ENCODE results near the gene RPL21.
"Not testable (repeated sequence)": the region's sequence is repeated elsewhere in the genome, so short reads cannot be mapped to it uniquely, and the experiment has no call there.

RPL21 gene

DNA sequence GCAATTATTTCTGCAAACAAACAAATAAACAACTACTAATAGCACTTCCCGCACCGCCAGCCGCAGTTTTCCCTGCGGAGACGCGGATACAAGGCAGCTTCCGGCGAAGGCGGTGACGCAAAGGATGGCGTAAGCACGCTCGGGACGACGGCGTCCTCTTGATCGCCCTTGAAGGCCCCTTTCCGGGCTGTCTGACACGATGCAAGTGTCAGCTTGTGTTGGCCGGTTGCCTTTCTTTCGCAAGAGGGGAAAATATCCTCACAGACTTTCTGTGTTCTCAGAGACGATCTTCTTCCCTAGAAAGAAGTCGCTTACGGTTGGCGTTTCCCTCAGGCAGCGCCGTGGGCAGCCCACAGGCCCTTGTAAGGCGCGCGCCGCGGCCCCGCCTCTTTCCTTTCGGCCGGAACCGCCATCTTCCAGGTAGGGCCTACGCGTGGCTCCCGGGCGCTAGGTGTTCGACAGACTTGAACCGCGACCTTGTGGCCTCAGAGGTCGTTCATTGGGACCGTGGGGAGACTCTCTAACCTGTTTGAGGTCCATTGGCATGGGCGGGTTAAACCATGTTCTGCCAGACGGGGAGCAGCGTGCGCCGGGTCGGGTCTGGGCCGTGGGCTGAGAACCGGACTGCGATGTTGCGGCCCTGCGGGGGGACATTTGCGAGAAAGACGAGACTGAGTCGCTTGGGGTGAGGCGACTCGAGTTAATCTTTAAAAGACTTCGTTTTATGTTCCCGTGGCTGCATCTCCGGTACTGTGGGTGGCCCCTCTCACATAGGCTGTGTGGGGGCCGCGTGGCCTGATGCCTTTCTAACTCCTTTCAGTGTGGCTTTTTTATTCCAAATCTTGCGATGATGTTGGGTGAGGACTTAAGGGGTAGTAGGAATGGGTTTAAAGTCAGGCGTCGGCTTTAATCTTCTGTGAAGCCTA lies at the start of gene RPL21:
Gene RPL21 (plus strand): TSS at position 393 of the 926 bp plus-strand sequence. CDS start 2,219 bp downstream, outside the sequence.
- FAIRE-seq: peak; percentile 99
- peak; percentile 77 for DNase-seq (ENCODE audit: extremely low spot score, insufficient read length, low read depth)

DNA sequence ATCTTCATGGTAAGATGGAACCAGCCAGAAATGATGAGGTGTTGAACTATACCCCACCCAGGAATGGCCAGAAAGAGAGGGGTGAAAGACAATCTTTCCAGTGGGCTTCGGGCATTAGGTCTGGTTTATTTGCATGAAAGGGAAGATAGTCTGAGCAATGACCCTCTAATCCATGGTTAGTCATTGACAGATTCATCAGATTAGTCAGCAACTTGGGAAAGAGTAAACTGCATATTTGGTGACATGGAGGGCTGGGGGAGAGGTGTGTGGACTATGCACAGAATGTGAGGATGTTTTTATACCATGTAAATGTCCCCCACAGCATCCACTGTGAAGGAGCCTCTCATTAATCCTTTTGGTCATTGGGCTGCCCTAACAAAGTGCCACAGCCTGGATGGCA lies 49.7 kb upstream of the RPL21 start:
- no peak for DNase-seq (ENCODE audit: extremely low spot score, insufficient read length, low read depth)
- no peak for FAIRE-seq

DNA sequence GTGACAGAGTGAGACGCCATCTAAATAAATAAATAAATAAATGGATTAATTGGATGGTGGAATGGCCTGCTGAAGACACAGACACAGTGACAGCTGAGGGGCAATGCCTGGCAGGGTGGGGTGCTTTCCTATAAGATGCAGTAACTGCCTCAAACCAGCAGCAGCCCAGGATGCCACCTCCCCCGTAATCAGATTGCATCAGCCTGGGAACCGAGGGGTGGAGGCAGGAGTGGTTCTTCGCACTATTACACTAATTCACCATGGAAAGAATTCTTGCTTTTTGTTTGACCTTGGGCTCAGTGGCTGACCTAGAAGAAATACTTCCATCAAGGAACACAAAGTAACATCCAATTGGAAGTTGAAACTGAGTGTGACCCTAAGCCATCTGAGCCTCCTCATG lies 48.2 kb upstream of the RPL21 start:
- no peak for FAIRE-seq
- DNase-seq (ENCODE audit: extremely low spot score, insufficient read length, low read depth): no peak

DNA sequence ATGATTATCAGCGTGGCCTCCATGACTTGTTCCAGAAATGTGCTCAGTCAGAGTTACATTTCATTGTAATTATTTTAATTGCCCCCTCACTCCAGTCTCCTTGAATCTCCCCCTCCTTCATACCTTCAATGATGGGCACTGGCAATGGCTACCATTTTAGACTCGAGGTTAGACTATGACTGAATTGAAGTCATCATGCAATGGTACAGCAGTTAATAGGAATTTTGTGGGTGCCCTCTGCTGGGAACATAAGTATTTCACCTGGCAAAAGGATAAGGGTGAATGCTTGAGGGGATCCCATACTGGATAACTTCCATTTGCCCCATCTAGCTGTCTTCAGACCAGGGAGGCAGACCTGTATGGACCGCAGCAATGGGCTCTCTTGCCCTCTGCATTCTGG lies 47.5 kb upstream of the RPL21 start:
- no peak for FAIRE-seq
- no peak for DNase-seq (ENCODE audit: extremely low spot score, insufficient read length, low read depth)

DNA sequence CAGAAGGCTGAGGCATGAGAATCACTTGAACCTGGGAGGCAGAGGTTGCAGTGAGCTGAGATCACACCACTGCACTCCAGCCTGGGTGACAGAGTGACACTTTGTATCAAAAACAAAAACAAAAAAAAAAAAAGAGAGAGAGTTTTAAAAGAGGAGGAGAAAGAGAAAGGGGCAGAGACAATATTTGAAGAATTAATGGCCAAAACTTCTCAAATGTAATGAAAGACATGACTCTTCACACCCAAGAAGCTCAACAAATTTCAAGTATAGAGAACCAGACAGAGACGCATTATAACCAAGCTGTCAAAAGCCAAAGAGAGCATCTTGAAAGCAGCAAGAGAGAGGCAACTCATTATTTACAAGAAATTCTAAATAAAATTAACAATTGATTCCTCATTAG lies 42.8 kb upstream of the RPL21 start:
- DNase-seq (ENCODE audit: extremely low spot score, insufficient read length, low read depth) (no peak), FAIRE-seq (no peak)

DNA sequence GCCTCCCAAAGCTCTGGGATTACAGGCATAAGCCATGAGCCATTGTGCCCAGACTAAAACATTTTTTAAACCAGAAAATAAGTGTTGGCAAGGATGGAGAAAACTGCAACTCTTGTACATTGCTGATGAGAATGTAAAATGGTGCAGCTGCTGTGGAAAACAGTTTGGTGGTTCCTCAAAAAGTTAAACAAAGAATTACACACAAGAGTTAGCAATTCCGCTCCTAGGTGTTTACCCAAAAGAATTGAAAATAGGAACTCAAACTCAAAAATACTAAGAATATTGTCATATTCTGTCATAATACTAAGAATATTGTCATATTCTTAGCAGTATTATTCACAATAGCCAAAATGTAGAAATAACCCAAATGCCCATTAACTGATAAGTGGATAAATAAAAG lies 40.1 kb upstream of the RPL21 start:
- FAIRE-seq (no peak), DNase-seq (ENCODE audit: extremely low spot score, insufficient read length, low read depth) (no peak)

DNA sequence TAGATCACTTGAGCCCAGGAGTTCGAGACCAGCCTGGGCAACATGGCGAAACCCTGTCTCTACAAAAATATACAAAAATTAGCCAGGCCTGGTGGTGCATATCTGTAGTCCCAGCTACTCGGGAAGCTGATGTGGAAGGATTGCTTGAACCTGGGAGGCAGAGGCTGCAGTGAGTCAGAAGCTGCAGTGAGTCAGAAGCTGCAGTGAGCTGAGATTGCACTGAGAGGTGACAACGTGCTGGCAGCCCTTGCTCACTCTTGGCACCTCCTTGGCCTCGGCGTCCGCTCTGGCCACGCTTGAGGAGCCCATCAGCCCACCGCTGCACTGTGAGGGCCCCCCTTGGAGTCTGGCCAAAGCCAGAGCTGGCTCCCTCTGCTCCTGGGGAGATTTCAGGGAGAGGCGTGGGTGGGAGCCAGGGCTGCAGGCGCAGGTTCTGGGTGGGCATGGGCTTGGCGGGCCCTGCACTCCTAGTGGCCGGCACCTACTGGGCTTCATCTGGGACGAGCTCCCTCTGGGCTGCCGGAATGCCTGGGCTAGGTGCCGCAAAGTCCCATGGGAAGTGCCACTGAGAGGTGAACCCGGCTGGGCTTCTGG lies 39.5 kb upstream of the RPL21 start:
- DNase-seq (ENCODE audit: extremely low spot score, insufficient read length, low read depth) (no peak), FAIRE-seq (no peak)

DNA sequence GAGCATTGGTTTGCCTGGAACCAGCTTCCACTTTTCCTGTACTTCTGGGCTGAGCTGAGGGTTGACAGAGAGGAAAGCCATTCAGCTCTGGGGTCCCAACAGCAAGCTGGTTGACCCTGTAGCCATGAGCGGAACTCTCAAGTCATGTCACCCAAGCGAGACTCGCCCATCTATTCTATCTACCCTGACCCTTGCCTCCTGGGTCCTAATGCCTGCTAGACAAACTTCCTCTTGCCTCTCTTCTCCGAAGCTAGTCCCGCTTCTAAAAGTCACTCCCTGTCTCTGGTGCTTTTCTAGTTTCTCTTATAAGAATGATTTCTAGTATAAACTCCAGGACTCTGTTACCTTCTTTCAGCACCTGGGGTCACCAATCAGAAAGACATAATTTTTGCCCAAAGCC lies 38.0 kb upstream of the RPL21 start:
- DNase-seq (ENCODE audit: extremely low spot score, insufficient read length, low read depth); FAIRE-seq: not testable (repeated sequence)

DNA sequence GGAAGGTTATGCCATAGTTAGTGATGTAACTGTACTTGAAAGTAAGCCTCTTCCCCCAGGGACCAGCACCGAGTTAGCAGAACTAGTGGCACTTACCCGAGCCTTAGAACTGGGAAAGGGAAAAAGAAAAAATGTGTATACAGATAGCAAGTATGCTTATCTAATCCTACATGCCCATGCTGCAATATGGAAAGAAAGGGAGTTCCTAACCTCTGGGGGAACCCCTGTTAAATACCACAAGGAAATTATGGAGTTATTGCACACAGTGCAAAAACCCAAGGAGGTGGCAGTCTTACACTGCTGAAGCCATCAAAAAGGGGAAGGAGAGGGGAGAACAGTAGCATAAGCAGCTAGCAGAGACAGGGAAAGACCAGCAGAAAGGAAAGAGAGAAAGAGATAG lies 33.6 kb upstream of the RPL21 start:
- FAIRE-seq; DNase-seq (ENCODE audit: extremely low spot score, insufficient read length, low read depth): not testable (repeated sequence)

DNA sequence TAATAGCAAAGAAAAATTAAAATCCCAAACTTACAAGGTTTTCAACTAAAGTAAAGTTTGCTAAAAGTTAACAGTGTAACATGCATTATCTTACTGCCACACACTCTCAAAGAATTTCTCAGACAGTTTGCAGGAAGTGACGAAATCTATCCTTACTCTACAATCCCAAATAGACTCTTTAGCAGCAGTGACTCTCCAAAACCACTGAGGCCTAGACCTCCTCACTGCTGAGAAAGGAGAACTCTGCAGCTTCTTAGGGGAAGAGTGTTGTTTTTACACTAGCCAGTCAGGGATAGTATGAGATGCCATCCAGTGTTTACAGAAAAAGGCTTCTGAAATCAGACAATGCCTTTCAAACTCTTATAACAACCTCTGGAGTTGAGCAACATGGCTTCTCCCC lies 32.5 kb upstream of the RPL21 start:
- DNase-seq (ENCODE audit: extremely low spot score, insufficient read length, low read depth); FAIRE-seq: not testable (repeated sequence)

DNA sequence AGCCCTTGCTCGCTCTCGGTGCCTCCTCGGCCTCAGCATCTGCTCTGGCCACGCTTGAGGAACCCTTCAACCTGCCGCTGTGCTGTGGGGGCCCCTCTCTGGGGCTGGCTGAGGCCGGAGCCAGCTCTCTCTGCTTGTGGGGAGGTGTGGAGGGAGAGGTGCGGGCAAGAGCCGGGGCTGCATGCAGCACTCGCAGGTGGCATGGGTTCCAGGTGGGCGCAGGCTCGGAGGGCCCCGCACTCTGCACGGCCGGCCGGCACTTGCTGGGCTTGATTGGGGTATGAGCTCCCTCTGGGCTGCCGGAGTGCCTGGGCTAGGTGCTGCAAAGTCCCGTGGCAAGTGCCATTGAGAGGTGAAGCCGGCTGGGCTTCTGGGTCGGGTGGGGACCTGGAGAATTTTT lies 31.7 kb upstream of the RPL21 start:
- DNase-seq (ENCODE audit: extremely low spot score, insufficient read length, low read depth) (no peak), FAIRE-seq (no peak)

DNA sequence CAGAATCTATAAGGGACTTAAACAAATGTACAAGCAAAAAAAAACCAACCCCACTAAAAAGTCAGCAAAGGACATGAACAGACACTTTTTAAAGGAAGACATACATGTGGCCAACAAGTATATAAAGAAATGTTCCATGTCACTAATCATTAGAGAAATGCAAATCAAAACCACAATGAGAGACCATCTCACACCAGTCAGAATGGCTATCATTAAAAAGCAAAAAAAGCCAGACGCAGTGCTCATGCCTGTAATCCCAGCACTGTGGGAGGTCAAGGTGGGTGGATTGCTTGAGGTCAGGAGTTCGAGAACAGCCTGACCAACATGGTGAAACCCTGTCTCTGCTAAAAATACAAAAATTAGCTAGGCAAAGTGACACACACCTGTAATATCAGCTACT lies 29.3 kb upstream of the RPL21 start:
- FAIRE-seq; DNase-seq (ENCODE audit: extremely low spot score, insufficient read length, low read depth): not testable (repeated sequence)

DNA sequence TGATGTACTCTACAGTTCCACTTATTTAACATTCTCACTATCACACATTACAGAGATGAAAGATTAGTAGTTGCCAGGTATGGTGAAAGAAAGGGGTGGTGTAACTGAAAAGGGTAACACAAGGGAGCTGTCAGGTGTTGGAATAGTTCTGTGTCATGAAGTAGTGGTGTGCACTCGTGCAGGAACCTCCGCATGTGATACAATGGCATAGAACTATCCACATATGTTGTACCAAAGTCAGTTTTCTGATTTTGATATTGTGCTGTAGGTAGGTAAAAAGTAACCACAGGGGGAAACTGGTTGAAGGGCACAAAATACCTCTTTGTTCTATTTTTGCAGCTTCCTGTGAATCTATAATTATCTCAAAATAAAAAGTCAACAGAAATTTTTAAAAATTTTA lies 24.4 kb upstream of the RPL21 start:
- FAIRE-seq (peak; percentile 47), DNase-seq (ENCODE audit: extremely low spot score, insufficient read length, low read depth) (no peak)

DNA sequence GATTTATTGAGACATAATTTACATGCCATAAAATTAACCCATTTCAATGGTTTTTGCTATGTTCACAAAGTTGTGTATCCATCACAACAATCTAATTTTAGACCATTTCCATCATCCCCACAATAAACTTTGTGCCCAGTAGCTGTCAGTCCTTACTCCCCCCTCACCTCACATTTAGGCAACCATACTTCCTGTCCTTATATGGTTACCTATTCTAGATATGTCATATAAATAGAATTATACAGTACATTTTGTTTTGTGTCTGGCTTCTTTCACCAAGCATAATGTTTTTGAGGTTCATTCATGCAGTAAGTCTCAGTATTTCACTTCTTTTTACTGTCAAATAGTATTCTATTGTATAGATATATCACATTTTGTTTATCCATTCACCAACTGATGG lies 23.2 kb upstream of the RPL21 start:
- FAIRE-seq (peak; percentile 29), DNase-seq (ENCODE audit: extremely low spot score, insufficient read length, low read depth) (no peak)

DNA sequence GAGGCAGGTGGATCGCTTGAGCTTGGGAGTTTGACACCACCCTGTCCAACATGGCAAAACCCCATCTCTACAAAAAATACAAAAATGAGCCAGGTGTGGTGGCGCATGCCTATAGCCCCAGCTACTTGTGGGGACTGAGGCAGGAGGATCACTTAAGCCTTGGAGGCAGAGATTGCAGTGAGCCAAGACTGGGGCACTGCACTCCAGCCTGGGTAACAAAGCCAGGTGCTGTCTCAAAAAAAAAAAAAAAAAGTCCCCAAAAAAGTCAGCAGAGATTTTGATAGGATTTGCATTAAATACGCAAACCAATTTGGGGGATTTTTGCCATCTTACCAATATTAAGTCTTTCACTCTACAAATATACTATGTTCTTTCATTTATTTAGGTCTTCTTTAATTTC lies 21.7 kb upstream of the RPL21 start:
- FAIRE-seq (no peak), DNase-seq (ENCODE audit: extremely low spot score, insufficient read length, low read depth) (no peak)

DNA sequence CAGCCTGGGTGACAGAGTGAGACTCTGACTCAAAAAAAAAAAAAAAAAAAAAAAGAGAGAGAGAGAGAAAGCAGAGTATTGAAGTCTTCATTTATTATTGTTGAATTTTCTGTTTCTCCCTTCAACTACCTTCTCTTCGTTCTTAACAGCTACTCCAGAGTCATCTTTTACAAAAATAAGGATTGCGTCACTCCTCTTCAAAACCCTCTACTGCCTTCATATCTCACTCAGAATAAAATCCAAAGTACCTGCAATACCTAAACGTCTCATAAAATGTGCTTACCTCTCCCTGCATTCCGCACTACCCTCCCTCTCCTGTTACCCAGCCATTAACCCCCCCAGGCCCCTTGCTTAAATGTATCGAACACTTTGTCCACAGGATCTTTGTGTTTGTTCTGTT lies 17.4 kb upstream of the RPL21 start:
- FAIRE-seq (no peak), DNase-seq (ENCODE audit: extremely low spot score, insufficient read length, low read depth) (no peak)

DNA sequence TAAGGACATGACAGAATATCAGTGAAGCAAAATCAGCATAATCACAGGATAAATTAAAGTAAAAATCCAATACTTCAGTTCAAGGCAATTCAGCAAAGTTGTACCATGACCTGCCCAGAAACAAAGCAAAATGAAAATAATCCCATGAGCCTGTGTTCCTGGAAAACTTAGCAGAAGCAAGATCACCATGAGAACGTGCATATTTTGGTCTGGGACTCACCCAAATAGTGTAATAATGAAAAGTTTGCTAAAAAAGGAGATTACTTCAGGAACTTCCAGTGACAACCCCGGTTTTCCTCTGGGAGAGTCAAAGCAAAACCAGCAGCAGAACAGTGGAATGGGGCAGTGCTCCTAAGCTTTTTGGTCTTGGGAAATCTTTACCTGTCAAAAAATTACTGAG lies 14.9 kb upstream of the RPL21 start:
- DNase-seq (ENCODE audit: extremely low spot score, insufficient read length, low read depth) (no peak), FAIRE-seq (no peak)

DNA sequence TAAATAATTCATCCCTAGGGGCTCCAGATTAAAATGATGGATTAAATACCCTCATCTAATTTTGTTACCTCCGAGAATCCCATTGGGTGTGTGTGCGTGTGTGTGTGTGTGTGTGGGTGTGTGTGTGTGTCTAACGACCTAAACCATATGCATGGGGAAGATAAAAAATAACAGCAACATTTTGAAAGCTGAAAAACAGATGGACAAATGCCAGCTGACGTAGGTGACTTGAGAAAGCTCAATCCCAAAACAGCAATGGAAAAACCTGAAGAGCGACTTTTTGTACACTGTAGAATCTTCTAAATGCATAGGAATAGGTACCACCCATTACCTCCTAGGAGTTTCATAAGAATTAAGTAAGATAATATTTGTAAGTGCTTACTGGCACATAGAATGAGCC lies 8.7 kb upstream of the RPL21 start:
- no peak for DNase-seq (ENCODE audit: extremely low spot score, insufficient read length, low read depth)
- FAIRE-seq: no peak

DNA sequence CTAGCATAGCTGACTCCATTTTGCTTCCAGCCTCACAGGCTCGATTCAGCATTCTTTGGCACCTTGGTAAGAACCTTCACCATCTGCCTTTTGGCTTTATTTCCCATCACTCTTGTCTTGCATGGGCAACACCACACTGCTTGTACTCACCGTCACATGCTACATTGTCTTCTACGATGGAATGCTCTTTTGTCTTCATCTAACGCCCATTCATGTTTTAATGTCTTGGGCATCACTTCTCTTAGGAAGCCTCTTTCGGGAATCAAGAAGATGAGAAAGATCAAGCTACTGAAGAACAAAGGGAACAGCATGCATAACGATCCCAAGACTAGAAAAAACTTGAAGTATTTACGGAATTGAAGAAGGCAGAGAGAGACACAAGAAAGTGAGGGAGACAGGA lies 5.7 kb upstream of the RPL21 start:
- DNase-seq (ENCODE audit: extremely low spot score, insufficient read length, low read depth) (no peak), FAIRE-seq (no peak)

DNA sequence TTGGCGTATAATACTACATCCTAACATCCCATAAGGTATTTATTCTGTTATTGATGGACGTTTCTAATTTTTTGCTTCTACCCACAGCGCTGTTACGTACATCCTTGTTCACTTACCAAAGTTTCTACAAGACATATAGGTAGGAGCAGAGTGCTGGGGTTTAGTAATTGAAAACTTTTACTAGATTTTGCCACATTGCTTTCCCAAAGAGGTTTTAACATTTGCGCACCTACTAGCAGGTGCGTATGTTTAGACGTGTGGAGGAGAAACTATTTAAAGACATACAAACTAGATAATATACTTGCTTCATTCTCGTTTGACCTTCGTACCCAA lies 559 bp upstream of the RPL21 start:
- no peak for DNase-seq (ENCODE audit: extremely low spot score, insufficient read length, low read depth)
- FAIRE-seq: no peak

DNA sequence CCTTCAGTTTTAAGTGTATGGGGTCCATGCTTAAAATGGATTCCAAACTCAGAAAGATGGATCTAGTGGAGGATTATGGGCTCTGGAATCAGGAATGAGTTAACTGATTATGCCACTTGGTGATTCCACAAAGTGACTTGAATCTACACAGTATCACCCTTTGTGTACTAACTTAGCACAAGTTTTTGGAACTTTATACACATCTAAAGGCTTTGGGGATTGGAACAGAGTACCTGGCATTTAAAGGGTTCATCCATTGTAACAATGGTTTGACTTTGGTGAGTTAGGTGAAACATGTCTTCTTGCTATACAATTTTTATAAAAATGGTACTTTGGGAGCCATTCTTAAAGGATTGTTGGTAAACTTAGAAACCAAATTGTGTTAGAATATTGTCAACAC lies 1.1 kb downstream of the RPL21 start:
- FAIRE-seq (no peak), DNase-seq (ENCODE audit: extremely low spot score, insufficient read length, low read depth) (no peak)

DNA sequence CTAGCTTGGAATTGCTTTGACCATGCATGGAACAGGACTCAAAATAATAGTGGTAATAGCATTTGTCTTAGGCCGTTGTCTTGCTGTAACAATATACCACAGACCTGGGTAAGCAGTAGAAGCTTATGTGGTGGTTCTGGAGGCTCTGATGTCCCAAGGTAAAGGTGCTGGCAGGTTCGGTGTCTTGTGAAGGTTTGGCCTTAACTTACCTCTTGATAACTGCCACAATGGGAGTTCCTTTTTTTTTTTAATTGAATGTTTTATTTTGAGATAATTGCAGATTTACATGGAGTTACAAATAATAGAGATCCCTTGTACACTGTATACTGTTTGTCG lies 5.8 kb downstream of the RPL21 start:
- no peak for DNase-seq (ENCODE audit: extremely low spot score, insufficient read length, low read depth)
- FAIRE-seq: no peak
